GM18499 (cell line): ENCODE results near the gene OR2B2.
"Not testable (repeated sequence)": the region's sequence is repeated elsewhere in the genome, so short reads cannot be mapped to it uniquely, and the experiment has no call there.

Experiments
- ATAC-seq: cut with Tn5 transposase; IDR thresholded peaks from one replicate; pipeline ENCODE4 v1.9.1; 2021; ENCODE audit warnings: moderate number of reproducible peaks; ENCODE audit not compliant: insufficient read depth, unreplicated experiment

Gene OR2B2

GRCh38 chr6:27911956-27912446 lies at the start of gene OR2B2:
OR2B2 (minus strand) TSS chr6:27912396; CDS start chr6:27912319, 77 bp downstream.
- ATAC-seq = no peak

- no peak for ATAC-seq
Measured at GRCh38 chr6:27957516-27957915, 45.3 kb upstream of the OR2B2 start.

- ATAC-seq = no peak
Measured at GRCh38 chr6:27956941-27957340, 44.7 kb upstream of the OR2B2 start, which contains the start of gene OR2B6. OR2B6 (plus strand) TSS chr6:27957241; CDS start chr6:27957241, 0 bp downstream.

GRCh38 chr6:27951040-27951439 lies 38.8 kb upstream of the OR2B2 start:
- no peak for ATAC-seq

GRCh38 chr6:27948237-27948636 lies 36.0 kb upstream of the OR2B2 start:
- no peak for ATAC-seq

GRCh38 chr6:27943072-27943471 lies 30.9 kb upstream of the OR2B2 start:
- ATAC-seq = not testable (repeated sequence)

GRCh38 chr6:27940766-27941165 lies 28.6 kb upstream of the OR2B2 start:
- ATAC-seq = no peak

- ATAC-seq = no peak
Measured at GRCh38 chr6:27931209-27931608, 19.0 kb upstream of the OR2B2 start.

- not testable (repeated sequence) for ATAC-seq
Measured at GRCh38 chr6:27929930-27930329, 17.7 kb upstream of the OR2B2 start.

GRCh38 chr6:27928041-27928440 lies 15.8 kb upstream of the OR2B2 start:
- not testable (repeated sequence) for ATAC-seq

GRCh38 chr6:27924179-27924578 lies 12.0 kb upstream of the OR2B2 start:
- ATAC-seq = no peak

- no peak for ATAC-seq
Measured at GRCh38 chr6:27922949-27923348, 10.8 kb upstream of the OR2B2 start.

GRCh38 chr6:27908017-27908416 lies 4.2 kb downstream of the OR2B2 start:
- no peak for ATAC-seq

GRCh38 chr6:27902335-27903314 lies 9.6 kb downstream of the OR2B2 start:
- ATAC-seq = peak; percentile 41

- ATAC-seq = no peak
Measured at GRCh38 chr6:27901801-27902200, 10.4 kb downstream of the OR2B2 start.

GRCh38 chr6:27900197-27900596 lies 12.0 kb downstream of the OR2B2 start:
- not testable (repeated sequence) for ATAC-seq

GRCh38 chr6:27899543-27899942 lies 12.7 kb downstream of the OR2B2 start:
- ATAC-seq = no peak

- ATAC-seq = no peak
Measured at GRCh38 chr6:27897580-27898206, 14.5 kb downstream of the OR2B2 start.

GRCh38 chr6:27896398-27896796 lies 15.8 kb downstream of the OR2B2 start:
- ATAC-seq = no peak

- no peak for ATAC-seq
Measured at GRCh38 chr6:27894839-27895762, 17.1 kb downstream of the OR2B2 start.
